A549 (cell line): Measurements from ENCODE around the gene PTPN14. TPM values are rescaled to one million over a fixed set of nuclear protein-coding genes. Genes with fewer than 3 reads are reported as not detected.

Experiments
- ATAC-seq, 2 experiments: fragments of 200-7000 bp in 1 of 2; fragments of >200 bp in 1 of 2; cut with Nextera tagmentation in 1 of 2; cut with Tn5 transposase in 1 of 2; 3 replicates each; pipeline versions ENCODE4 v1.8.0 to v1.9.1; 2018 to 2020; ENCODE audit warnings: mild to moderate bottlenecking in 1 of 2, moderate library complexity in 1 of 2
- CTCF ChIA-PET: fragments of 300-600 bp; sonication (Branson Sonifier 250); formaldehyde crosslinking; extraction: SDS; loops from one replicate; lab custom pipeline; 2021; ENCODE audit warnings: antibody characterized with exemption, inconsistent platforms; lab: Yijun Ruan, JAX
- POLR2A ChIA-PET: fragments of 350-600 bp; formaldehyde crosslinking; extraction: SDS; loops from one replicate; lab custom pipeline; 2021; ENCODE audit warnings: antibody characterized with exemption, inconsistent platforms; lab: Yijun Ruan, JAX
- DNase-seq, 2 experiments: peaks; one replicate each; pipeline versions ENCODE4 v3.0.0 to v3.0.0-alpha.2; 2011 to 2016; ENCODE audit warnings: low read depth in 1 of 2, low spot score in 1 of 2
- FAIRE-seq: peaks from 2 replicates; lab custom pipeline; 2011; peaks lifted over from hg19 to GRCh38; lab: Jason Lieb, UNC
- H3K27ac ChIP-seq, 2 experiments: fragments of >200 bp; sonication (Bioruptor Twin); formaldehyde crosslinking; 3 replicates each; pipeline ENCODE4 v1.5.1; 2016 to 2017
- H3K4me1 ChIP-seq: fragments of >200 bp; sonication (Bioruptor Twin); formaldehyde crosslinking; 3 replicates; pipeline ENCODE4 v1.6.1; 2016
- H3K4me2 ChIP-seq: fragments of >200 bp; sonication (Bioruptor Twin); formaldehyde crosslinking; 3 replicates; pipeline ENCODE4 v1.6.1; 2016
- H3K4me3 ChIP-seq: fragments of >200 bp; sonication (Bioruptor Twin); formaldehyde crosslinking; 3 replicates; pipeline ENCODE4 v1.5.1; 2016
- H3K9me3 ChIP-seq: fragments of >200 bp; sonication (Bioruptor Twin); formaldehyde crosslinking; 3 replicates; pipeline ENCODE4 v1.6.1; 2016
- CBX2 ChIP-seq: fragments of 200-600 bp; sonication (generic); IDR thresholded peaks from 2 replicates; pipeline ENCODE4 v1.6.1; 2016; ENCODE audit warnings: low read depth, mild to moderate bottlenecking, borderline replicate concordance
- CEBPB ChIP-seq, 2 experiments: fragments of >200 bp in 1 of 2; sonication (Bioruptor Twin) in 1 of 2; formaldehyde crosslinking in 1 of 2; IDR thresholded peaks; 2 replicates each; pipeline ENCODE4 v1.6.1; 2012 to 2016
- FOSL2 ChIP-seq, 2 experiments: fragments of 450-650 bp in 1 of 2; fragments of >200 bp in 1 of 2; sonication (Bioruptor Twin) in 1 of 2; formaldehyde crosslinking; IDR thresholded peaks; 2 replicates each; pipeline versions ENCODE4 v1.5.0 to v1.6.1; 2016 to 2020; ENCODE audit warnings: mild to moderate bottlenecking in 1 of 2, moderate library complexity in 1 of 2
- FOXS1 ChIP-seq: fragments of 250-450 bp; sonication (Bioruptor Pico); IDR thresholded peaks from 2 replicates; pipeline ENCODE4 v1.5.0; 2020; ENCODE audit warnings: mild to moderate bottlenecking, moderate library complexity
- KDM1A ChIP-seq: fragments of 200-600 bp; sonication (generic); IDR thresholded peaks from 2 replicates; pipeline ENCODE4 v1.6.1; 2016; ENCODE audit warnings: low read depth, mild to moderate bottlenecking
- MYC ChIP-seq: IDR thresholded peaks from 2 replicates; pipeline ENCODE4 v1.6.1; 2012; ENCODE audit warnings: mild to moderate bottlenecking, inconsistent platforms, low read length, improper control_type of control experiment, borderline replicate concordance
- NR3C1 ChIP-seq: fragments of >200 bp; sonication (Bioruptor Twin); formaldehyde crosslinking; IDR thresholded peaks from 3 replicates; pipeline ENCODE4 v1.6.1; 2017
- PHF8 ChIP-seq: fragments of 200-600 bp; sonication (generic); IDR thresholded peaks from 2 replicates; pipeline ENCODE4 v1.6.1; 2016; ENCODE audit warnings: low read depth, mild to moderate bottlenecking, antibody characterized with exemption, moderate library complexity, borderline replicate concordance
- RFX5 ChIP-seq: fragments of 450-650 bp; IDR thresholded peaks from 2 replicates; pipeline ENCODE4 v1.7.1; 2014; ENCODE audit warnings: antibody characterized with exemption, mild to moderate bottlenecking, moderate library complexity
- WGBS: methylation state at CpG from one replicate; pipeline ENCODE4 v1.1.6; 2017; ENCODE audit errors: missing lambda C conversion rate; 5-methylcytosine and 5-hydroxymethylcytosine counted together
- polyA plus RNA-seq, 4 experiments: library from polyadenylated mRNA; depleted of rRNA in 3 of 4; stranded (reverse); fragments of >200 nt; fragmentation: RNase III in 1 of 4; extraction: RNeasy Plus Mini Kit Qiagen cat#74134 plus additional on column Dnase treatment in 1 of 4; gene quantifications; 2 replicates in 3 of 4; 3 replicates in 1 of 4; pipeline ENCODE4 v1.2.3, GENCODE V29; 2011 to 2017
- TF ChIP-seq, protein P1 (sequence below): fragments of >200 bp; sonication (Bioruptor Twin); formaldehyde crosslinking; IDR thresholded peaks from 2 replicates; pipeline ENCODE4 v1.6.1; 2016
- TF ChIP-seq, protein P2 (sequence below): fragments of 200-600 bp; sonication (generic); IDR thresholded peaks from 2 replicates; pipeline ENCODE4 v1.6.1; 2016; ENCODE audit warnings: antibody characterized with exemption, mild to moderate bottlenecking, moderate library complexity
- TF ChIP-seq, protein P3 (sequence below): IDR thresholded peaks from 2 replicates; pipeline ENCODE4 v1.6.1; 2012; ENCODE audit warnings: low read depth, borderline replicate concordance

PTPN14 gene
- polyA plus RNA-seq, 2 of the 4 experiments (the other 2 are of a cell fraction): 9.2 to 10.0 TPM

DNA sequence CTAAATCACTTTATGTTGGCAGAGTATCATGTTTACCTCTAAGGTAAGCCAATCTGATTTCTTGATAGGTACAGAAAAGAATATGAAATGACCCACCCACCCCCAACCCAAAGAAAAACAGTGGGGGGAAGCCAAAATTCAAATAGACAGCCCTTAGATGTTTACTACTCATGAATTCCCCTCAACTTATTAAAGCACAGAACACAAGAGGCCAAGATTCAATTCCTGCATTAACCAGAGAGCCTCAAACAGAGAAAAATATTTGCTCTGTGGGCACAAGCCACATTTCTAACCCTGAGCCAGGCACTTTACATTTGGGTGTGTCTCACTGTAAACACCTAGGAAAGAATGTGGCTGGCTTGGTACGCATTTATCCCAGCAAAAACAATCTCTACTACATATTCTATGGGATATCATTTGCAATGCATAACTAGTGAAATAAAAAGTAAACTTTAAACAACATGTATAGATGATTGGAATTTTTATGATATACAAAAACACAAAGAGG, 84.3 kb downstream of the PTPN14 start:
- DNase-seq (peak in 1 of 2 experiments; percentile 62), FAIRE-seq (no peak), ATAC-seq (peak in 1 of 2 experiments; percentile 79; a peak in 3 of 6 replicates)
- H3K4me3 ChIP-seq: no peak overlapping the region
- no peaks in the 10 kb centered on the region for H3K9me3 ChIP-seq
- POLR2A ChIA-PET: no interaction called here
- peak overlapping the region; percentile 77 for H3K4me2 ChIP-seq
- H3K4me1 ChIP-seq: peaks cover 43% of the 10 kb centered on the region
- CTCF ChIA-PET: interaction anchor here (0.9 kb wide), 1 partner anchor 10 kb away, joined by 3 read pairs; no protein-coding TSS in a partner anchor
- 0% methylated on average over 1 of the region's 1 CpG for WGBS
- H3K27ac ChIP-seq: peak overlapping the region; percentile 33; a peak in 5 of 6 replicates
- no peak for TF ChIP-seq CBX2
- no peak for TF ChIP-seq RFX5
- no peak for TF ChIP-seq MYC

DNA sequence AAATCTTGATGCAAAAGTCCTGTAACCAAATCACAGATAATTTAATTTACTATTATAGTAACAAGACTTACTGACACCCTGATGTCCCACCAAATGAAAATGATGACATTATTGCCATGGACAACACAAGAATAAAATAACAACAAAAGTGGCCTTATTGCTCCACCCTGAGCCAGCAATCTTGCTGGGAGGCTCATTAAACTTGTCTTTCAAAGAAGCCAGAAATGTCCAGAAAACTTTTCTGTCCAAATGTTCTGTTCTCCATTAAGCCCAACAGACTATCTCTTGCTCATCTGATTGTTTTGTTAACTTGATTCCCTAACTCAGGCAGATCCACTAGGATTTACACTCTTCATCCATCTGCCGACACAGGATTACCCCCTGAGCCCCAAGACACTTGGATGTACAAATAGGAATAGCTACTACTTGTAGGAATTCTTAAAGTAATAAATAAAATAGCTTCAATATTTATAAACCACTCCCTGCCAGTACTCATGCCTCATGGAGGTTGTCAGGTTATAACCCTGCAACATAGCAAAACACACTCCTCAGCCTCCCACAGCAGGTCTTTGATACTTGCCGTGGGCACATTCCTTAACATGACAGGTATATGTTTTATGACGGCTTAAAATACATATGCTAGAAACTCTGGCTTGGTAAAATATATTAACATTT, 84.9 kb downstream of the PTPN14 start:
- ChIA-PET CTCF (interaction anchor here (0.9 kb wide), 1 partner anchor 9 kb away, joined by 3 read pairs; no protein-coding TSS in a partner anchor), POLR2A (no interaction called here)
- DNase-seq (peak in 1 of 2 experiments; percentile 38), FAIRE-seq (no peak), ATAC-seq (peak; percentile 40 to 79; a peak in 3 of 6 replicates)
- Histone ChIP-seq H3K4me2 (peak overlapping the region; percentile 77), H3K9me3 (no peaks in the 10 kb centered on the region), H3K27ac (peak overlapping the region; percentile 33; a peak in 5 of 6 replicates), H3K4me1 (peaks cover 37% of the 10 kb centered on the region), H3K4me3 (no peak overlapping the region)
- 17% methylated on average over 3 of the region's 3 CpGs for WGBS
- no peak for TF ChIP-seq PHF8
- TF ChIP-seq NR3C1: no peak
- TF ChIP-seq, protein P1, sequence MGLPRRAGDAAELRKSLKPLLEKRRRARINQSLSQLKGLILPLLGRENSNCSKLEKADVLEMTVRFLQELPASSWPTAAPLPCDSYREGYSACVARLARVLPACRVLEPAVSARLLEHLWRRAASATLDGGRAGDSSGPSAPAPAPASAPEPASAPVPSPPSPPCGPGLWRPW: no peak
- TF ChIP-seq, protein P2, sequence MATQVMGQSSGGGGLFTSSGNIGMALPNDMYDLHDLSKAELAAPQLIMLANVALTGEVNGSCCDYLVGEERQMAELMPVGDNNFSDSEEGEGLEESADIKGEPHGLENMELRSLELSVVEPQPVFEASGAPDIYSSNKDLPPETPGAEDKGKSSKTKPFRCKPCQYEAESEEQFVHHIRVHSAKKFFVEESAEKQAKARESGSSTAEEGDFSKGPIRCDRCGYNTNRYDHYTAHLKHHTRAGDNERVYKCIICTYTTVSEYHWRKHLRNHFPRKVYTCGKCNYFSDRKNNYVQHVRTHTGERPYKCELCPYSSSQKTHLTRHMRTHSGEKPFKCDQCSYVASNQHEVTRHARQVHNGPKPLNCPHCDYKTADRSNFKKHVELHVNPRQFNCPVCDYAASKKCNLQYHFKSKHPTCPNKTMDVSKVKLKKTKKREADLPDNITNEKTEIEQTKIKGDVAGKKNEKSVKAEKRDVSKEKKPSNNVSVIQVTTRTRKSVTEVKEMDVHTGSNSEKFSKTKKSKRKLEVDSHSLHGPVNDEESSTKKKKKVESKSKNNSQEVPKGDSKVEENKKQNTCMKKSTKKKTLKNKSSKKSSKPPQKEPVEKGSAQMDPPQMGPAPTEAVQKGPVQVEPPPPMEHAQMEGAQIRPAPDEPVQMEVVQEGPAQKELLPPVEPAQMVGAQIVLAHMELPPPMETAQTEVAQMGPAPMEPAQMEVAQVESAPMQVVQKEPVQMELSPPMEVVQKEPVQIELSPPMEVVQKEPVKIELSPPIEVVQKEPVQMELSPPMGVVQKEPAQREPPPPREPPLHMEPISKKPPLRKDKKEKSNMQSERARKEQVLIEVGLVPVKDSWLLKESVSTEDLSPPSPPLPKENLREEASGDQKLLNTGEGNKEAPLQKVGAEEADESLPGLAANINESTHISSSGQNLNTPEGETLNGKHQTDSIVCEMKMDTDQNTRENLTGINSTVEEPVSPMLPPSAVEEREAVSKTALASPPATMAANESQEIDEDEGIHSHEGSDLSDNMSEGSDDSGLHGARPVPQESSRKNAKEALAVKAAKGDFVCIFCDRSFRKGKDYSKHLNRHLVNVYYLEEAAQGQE: no peak
- no peak for TF ChIP-seq CEBPB (IDR thresholded peaks at IDR 0.05)
- TF ChIP-seq KDM1A: no peak

DNA sequence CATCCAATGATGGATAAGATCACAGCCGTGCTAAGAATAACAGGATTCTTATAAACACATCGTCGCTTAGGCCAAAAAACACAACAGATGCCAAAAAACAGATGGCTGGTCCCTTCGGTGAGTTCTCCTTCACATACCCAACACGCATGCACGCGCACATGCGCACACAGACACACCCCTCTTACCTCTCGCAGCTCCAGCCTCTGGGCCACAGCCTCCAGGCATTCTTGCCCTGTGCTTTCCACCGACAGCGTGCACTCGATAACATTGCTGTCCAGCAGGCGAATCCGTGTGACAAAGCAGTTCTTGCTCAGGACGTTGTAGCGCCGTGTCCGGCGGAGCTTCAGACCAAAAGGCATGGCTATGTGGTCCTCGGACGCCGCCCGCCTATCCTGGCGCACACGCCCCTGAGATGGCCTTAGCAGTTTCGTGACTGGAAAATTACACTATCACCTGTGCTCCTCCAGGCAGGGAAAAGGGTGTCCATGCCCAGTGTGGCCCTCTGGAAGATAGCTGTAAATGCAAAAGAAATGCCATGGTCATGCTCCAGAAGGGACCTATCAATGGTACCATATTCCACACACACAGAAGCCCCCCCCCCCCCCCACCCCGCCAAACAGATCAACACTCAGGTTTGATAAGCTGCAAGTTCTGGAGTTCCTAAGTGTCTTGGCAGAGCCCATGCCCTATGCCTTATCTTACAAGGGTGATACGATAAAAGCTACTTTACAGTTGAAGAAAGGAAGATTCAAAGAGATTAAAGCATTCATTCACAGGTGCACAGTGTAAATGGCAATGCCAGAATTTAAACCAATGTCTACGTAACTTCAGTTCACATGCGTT, 86.7 kb downstream of the PTPN14 start:
- Histone ChIP-seq H3K9me3 (no peaks in the 10 kb centered on the region), H3K27ac (no peak overlapping the region), H3K4me2 (no peak overlapping the region)
- 93% methylated on average over 30 of the region's 30 CpGs for WGBS
- FAIRE-seq: no peak
- no peak for ATAC-seq
- no peak for DNase-seq
- POLR2A ChIA-PET: no interaction called here
- no peak for TF ChIP-seq FOSL2 (IDR thresholded peaks at IDR 0.05)
- no peak for TF ChIP-seq FOSL2 (CRISPR knock-in tag; IDR thresholded peaks at IDR 0.05)
- no peak for TF ChIP-seq FOXS1
- TF ChIP-seq, protein P3, sequence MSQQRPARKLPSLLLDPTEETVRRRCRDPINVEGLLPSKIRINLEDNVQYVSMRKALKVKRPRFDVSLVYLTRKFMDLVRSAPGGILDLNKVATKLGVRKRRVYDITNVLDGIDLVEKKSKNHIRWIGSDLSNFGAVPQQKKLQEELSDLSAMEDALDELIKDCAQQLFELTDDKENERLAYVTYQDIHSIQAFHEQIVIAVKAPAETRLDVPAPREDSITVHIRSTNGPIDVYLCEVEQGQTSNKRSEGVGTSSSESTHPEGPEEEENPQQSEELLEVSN: no peak
- TF ChIP-seq, all 56 proteins: peak for 0
- Histone ChIP-seq H3K4me1 (peaks cover 33% of the 10 kb centered on the region), H3K4me3 (no peak overlapping the region)
- CTCF ChIA-PET: interaction anchor here (1.3 to 2.3 kb wide), 2 partner anchors 10 to 12 kb away, joined by 4 to 7 read pairs; no protein-coding TSS in a partner anchor
